Thoracic aorta (tissue), 2 donors: Measurements from ENCODE around the gene MAD1L1. TPM values are rescaled to one million over a fixed set of nuclear protein-coding genes. Genes with fewer than 3 reads are reported as not detected.

ENCODE experiments used
- ATAC-seq: fragments of 150-250 bp; one replicate; pipeline ENCODE4 v1.8.0; 2017; ENCODE audit warnings: low read depth; ENCODE audit not compliant: insufficient number of reproducible peaks, low FRiP score
- DNase-seq: peaks from one replicate; pipeline ENCODE4 v3.0.0-alpha.2; 2020; ENCODE audit warnings: low spot score
- H3K27ac ChIP-seq, 2 donors: fragments of 200-600 bp; sonication (generic); 1 replicate in 1 of 2; 2 replicates in 1 of 2; pipeline ENCODE4 v1.5.1; 2016; ENCODE audit warnings: mild to moderate bottlenecking in 2 of 2, moderate library complexity in 2 of 2
- H3K27me3 ChIP-seq: fragments of 200-600 bp; sonication (generic); replicated peaks from 2 replicates; pipeline ENCODE4 v1.6.0; 2016; ENCODE audit warnings: mild to moderate bottlenecking; ENCODE audit not compliant: insufficient read depth
- H3K36me3 ChIP-seq: fragments of 200-600 bp; sonication (generic); one replicate; pipeline ENCODE4 v1.5.1; 2016
- H3K4me1 ChIP-seq, 2 donors: fragments of 200-600 bp; sonication (generic); 1 replicate in 1 of 2; 2 replicates in 1 of 2; pipeline versions ENCODE4 v1.5.1 to v1.6.0; 2016; ENCODE audit warnings: low read depth in 2 of 2, mild to moderate bottlenecking in 1 of 2; ENCODE audit not compliant: control insufficient read depth in 1 of 2
- H3K4me3 ChIP-seq: fragments of 200-600 bp; sonication (generic); 2 replicates; pipeline ENCODE4 v1.5.1; 2016; ENCODE audit warnings: mild to moderate bottlenecking
- H3K9me3 ChIP-seq: fragments of 200-600 bp; sonication (generic); 2 replicates; pipeline ENCODE4 v1.5.1; 2016
- total RNA-seq, 2 donors: library from RNA; depleted of rRNA; stranded (reverse); fragments of >200 nt; gene quantifications; one replicate each; pipeline versions ENCODE4 v1.1.0 to v1.2.3, GENCODE V29; 2016
- TF ChIP-seq, protein P1 (sequence below): fragments of 200-600 bp; sonication (generic); IDR thresholded peaks from one replicate; pipeline ENCODE4 v1.5.1; 2019; ENCODE audit warnings: antibody characterized with exemption

Gene MAD1L1
- total RNA-seq, 2 donors from 2014 or later: 27.4 to 41.3 TPM

- Histone ChIP-seq H3K27ac (no peak overlapping the region), H3K9me3 (no peaks in the 10 kb centered on the region), H3K4me1 (no peaks in the 10 kb centered on the region), H3K4me3 (no peak overlapping the region), H3K36me3 (no peaks in the 10 kb centered on the region), H3K27me3 (no peaks in the 10 kb centered on the region)
- ATAC-seq: no peak
- no peak for DNase-seq
- TF ChIP-seq, protein P1, sequence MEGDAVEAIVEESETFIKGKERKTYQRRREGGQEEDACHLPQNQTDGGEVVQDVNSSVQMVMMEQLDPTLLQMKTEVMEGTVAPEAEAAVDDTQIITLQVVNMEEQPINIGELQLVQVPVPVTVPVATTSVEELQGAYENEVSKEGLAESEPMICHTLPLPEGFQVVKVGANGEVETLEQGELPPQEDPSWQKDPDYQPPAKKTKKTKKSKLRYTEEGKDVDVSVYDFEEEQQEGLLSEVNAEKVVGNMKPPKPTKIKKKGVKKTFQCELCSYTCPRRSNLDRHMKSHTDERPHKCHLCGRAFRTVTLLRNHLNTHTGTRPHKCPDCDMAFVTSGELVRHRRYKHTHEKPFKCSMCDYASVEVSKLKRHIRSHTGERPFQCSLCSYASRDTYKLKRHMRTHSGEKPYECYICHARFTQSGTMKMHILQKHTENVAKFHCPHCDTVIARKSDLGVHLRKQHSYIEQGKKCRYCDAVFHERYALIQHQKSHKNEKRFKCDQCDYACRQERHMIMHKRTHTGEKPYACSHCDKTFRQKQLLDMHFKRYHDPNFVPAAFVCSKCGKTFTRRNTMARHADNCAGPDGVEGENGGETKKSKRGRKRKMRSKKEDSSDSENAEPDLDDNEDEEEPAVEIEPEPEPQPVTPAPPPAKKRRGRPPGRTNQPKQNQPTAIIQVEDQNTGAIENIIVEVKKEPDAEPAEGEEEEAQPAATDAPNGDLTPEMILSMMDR: no peak
Observed at GRCh38 chr7:2066251-2066919, 166.4 kb downstream of the MAD1L1 start.

DNA sequence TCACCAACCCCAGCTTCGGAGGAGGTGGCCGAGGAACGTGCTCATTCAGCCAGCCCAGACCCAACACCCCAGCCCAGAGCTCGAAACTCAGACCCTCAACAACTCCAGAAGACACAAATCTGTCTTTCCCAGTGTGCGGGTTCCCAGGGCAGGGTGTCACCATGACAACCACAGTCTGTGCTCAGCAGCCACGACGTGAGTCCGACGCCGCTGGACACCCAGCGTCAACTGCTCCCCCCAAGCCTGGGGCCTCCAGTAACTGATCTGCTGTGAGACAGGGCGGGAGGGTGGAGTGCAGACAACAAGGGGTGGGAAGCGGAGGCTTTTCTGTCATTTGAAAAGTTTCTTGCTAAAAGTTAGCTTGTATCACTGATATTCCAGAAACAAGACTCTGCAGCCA is 167.2 kb downstream of the MAD1L1 start:
- TF ChIP-seq, protein P1: no peak
- DNase-seq: no peak
- Histone ChIP-seq H3K36me3 (no peaks in the 10 kb centered on the region), H3K4me1 (no peaks in the 10 kb centered on the region), H3K27me3 (no peaks in the 10 kb centered on the region), H3K4me3 (no peak overlapping the region), H3K27ac (no peak overlapping the region), H3K9me3 (no peaks in the 10 kb centered on the region)
- ATAC-seq: no peak

DNA sequence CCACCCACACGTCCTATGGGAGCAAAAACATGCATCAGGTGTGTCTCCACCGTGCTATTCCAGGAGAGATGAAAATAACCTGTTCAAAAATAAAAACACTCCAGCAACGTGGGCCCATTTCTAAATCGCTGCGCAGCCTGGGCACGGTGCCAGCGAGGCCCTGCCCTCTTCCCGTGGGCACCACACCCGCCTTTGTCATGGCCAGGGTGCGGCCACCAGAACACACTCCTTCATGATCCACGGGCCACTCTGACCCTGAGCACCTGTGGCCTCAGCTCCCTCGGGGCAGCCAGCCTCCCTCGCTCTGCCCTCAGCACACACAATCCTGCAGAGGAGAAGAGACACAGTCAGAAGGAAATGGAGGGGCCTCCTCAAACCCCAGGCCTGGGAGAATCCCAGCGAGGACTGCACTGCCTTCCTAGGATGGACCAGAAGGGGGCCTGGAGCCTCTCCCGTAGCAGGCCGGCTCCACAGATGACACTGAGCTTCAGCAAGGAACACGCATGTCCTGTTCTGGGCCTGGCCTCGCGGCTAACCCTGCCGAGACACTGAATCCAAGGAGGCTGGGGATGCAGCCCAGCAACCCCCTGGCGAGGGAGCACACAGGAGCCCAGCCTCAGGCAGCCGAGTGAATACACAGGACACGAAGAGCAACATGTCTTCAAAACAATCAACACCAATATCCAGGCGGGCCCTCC is 169.0 kb downstream of the MAD1L1 start:
- Histone ChIP-seq H3K4me3 (no peak overlapping the region), H3K27ac (no peak overlapping the region), H3K27me3 (no peaks in the 10 kb centered on the region), H3K9me3 (peaks cover 3% of the 10 kb centered on the region), H3K4me1 (no peaks in the 10 kb centered on the region), H3K36me3 (no peaks in the 10 kb centered on the region)
- no peak for DNase-seq
- TF ChIP-seq, protein P1: no peak
- ATAC-seq: no peak

- H3K4me3 ChIP-seq: no peak overlapping the region
- no peaks in the 10 kb centered on the region for H3K27me3 ChIP-seq
- DNase-seq (no peak), ATAC-seq (no peak)
- no peaks in the 10 kb centered on the region for H3K36me3 ChIP-seq
- H3K9me3 ChIP-seq: peaks cover 3% of the 10 kb centered on the region
- H3K4me1 ChIP-seq: no peaks in the 10 kb centered on the region
- TF ChIP-seq, protein P1: no peak
- H3K27ac ChIP-seq: no peak overlapping the region
Observed at GRCh38 chr7:2062648-2063047, 170.1 kb downstream of the MAD1L1 start.

DNA sequence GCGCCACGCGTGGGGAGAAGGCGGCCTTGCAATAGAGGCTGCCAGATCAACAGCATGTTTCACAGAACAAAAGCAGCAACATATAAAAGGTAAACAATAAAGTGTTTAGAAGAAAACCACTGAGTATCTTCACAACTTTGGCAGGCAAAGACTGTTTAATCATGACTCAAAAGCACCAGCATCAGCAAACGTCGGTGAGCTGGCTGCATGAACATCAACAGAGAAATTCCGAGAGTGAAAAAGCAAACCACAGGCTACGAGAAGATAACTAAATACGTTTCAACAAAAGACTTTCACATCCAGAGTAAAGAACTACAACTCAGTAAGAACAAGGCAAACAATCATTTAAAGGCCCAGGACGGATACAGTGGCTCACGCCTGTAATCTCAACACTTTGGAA is 172.0 kb downstream of the MAD1L1 start:
- DNase-seq: no peak
- ATAC-seq: no peak
- H3K27ac ChIP-seq: no peak overlapping the region
- no peaks in the 10 kb centered on the region for H3K27me3 ChIP-seq
- H3K9me3 ChIP-seq: peaks cover 3% of the 10 kb centered on the region
- TF ChIP-seq, protein P1: no peak
- H3K4me1 ChIP-seq: no peaks in the 10 kb centered on the region
- H3K4me3 ChIP-seq: no peak overlapping the region
- no peaks in the 10 kb centered on the region for H3K36me3 ChIP-seq
